Measurements from ENCODE around the gene HDDC2.

DNA sequence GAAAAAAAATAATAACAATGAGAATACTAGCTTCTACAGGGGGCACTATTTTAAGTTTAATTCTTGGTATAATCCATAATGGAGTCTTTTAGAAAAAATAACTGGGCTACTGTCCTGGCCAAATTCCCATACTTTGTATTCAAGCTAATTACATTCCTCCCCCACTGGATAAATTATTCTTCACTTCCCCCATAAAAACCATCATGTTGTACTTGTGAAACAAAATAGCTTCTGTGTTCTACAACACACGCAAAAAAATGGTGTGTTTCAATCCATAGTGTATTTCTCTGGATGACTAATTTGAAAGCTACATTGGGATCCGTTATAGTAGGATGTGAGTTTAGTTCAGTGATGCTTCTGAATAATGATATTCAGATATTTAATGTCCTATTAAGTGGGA, 21.6 kb upstream of the HDDC2 start:
- TF ChIP-seq CTCF (IDR thresholded peaks at IDR 0.05; ENCODE audit: poor library complexity) (no peak), EZH2phosphoT487 (IDR thresholded peaks at IDR 0.05; ENCODE audit: low read depth, severe bottlenecking, unreplicated experiment) (no peak), EZH2 (IDR thresholded peaks at IDR 0.05; ENCODE audit: borderline replicate concordance) (no peak)
